Thyroid gland (tissue), 4 donors: Measurements from ENCODE around the gene NTNG1. TPM values are rescaled to one million over a fixed set of nuclear protein-coding genes. Genes with fewer than 3 reads are reported as not detected.

Experiments used
- DNase-seq, 2 donors: peaks; one replicate each; pipeline ENCODE4 v3.0.0-alpha.2; 2019
- H3K27ac ChIP-seq, 3 donors: fragments of 200-600 bp; sonication (generic); 1 replicate in 2 of 3; 2 replicates in 1 of 3; pipeline ENCODE4 v1.5.1; 2016 to 2019; ENCODE audit warnings: mild to moderate bottlenecking in 1 of 3, moderate library complexity in 1 of 3
- H3K27me3 ChIP-seq: fragments of 200-600 bp; sonication (generic); one replicate; pipeline ENCODE4 v1.5.1; 2019
- H3K36me3 ChIP-seq, 2 donors: fragments of 200-600 bp; sonication (generic); one replicate each; pipeline ENCODE4 v1.5.1; 2016 to 2019
- H3K4me1 ChIP-seq, 2 donors: fragments of 200-600 bp; sonication (generic); one replicate each; pipeline ENCODE4 v1.5.1; 2017 to 2019
- H3K4me3 ChIP-seq, 3 donors: fragments of 200-600 bp; sonication (generic); replicated peaks in 1 of 3; 1 replicate in 2 of 3; 2 replicates in 1 of 3; pipeline ENCODE4 v1.5.1; 2016; ENCODE audit warnings: mild to moderate bottlenecking in 1 of 3
- H3K9me3 ChIP-seq: fragments of 200-600 bp; sonication (generic); one replicate; pipeline ENCODE4 v1.5.1; 2017
- CTCF ChIP-seq, 6 experiments: fragments of 200-600 bp in 3 of 6; fragments of 450-650 bp in 3 of 6; sonication (generic) in 3 of 6; IDR thresholded peaks; one replicate each; pipeline ENCODE4 v1.5.1; 2016 to 2019; ENCODE audit warnings: antibody characterized with exemption in 6 of 6, mild to moderate bottlenecking in 2 of 6, inconsistent platforms in 1 of 6, moderate library complexity in 1 of 6
- POLR2A ChIP-seq, 2 donors: fragments of 450-650 bp; IDR thresholded peaks; one replicate each; pipeline ENCODE4 v1.6.1; 2017; ENCODE audit warnings: antibody characterized with exemption in 2 of 2, mild to moderate bottlenecking in 2 of 2, moderate library complexity in 1 of 2
- WGBS, 2 donors: methylation state at CpG; one replicate each; pipeline ENCODE4 v1.1.5; 2017; 5-methylcytosine and 5-hydroxymethylcytosine counted together
- intact Hi-C: fragments of 100-400 bp; cut with DNase I; formaldehyde crosslinking; loops from one replicate; pipeline ENCODE4 v1.15.1; 2023
- total RNA-seq, 4 donors: library from RNA; depleted of rRNA; stranded (reverse); fragments of >200 nt; gene quantifications; one replicate each; pipeline ENCODE4 v1.2.3, GENCODE V29; 2016

Gene NTNG1
- total RNA-seq, 4 donors from 2014 or later = 0.33 to 0.56 (median 0.54) TPM; not detected in 1

GRCh38 chr1:107252271-107252670 is 111.4 kb downstream of the NTNG1 start:
- intact Hi-C loops = no loop called here
- WGBS, 2 donors = 80 to 87% methylated on average over 2 of the region's 2 CpGs
- Histone ChIP-seq H3K27ac (no peak overlapping the region), H3K4me3 (no peak overlapping the region), H3K4me1 (no peaks in the 10 kb centered on the region), H3K36me3 (no peaks in the 10 kb centered on the region), H3K9me3 (no peaks in the 10 kb centered on the region), H3K27me3 (no peaks in the 10 kb centered on the region)
- no peak for DNase-seq
- TF ChIP-seq POLR2A (IDR thresholded peaks at IDR 0.05) (no peak), CTCF (IDR thresholded peaks at IDR 0.05) (no peak)

- H3K36me3 ChIP-seq = no peaks in the 10 kb centered on the region
- no peaks in the 10 kb centered on the region for H3K4me1 ChIP-seq
- intact Hi-C loops = no loop called here
- H3K4me3 ChIP-seq = no peak overlapping the region
- 54 to 70% methylated on average over 5 of the region's 5 CpGs for WGBS, 2 donors
- H3K27me3 ChIP-seq = no peaks in the 10 kb centered on the region
- no peak for TF ChIP-seq CTCF (IDR thresholded peaks at IDR 0.05)
- TF ChIP-seq POLR2A (IDR thresholded peaks at IDR 0.05) = no peak
- no peak for DNase-seq
- H3K27ac ChIP-seq = no peak overlapping the region
- no peaks in the 10 kb centered on the region for H3K9me3 ChIP-seq
Observed at GRCh38 chr1:107254306-107254705, 113.5 kb downstream of the NTNG1 start.

GRCh38 chr1:107255469-107255868 is 114.6 kb downstream of the NTNG1 start:
- Histone ChIP-seq H3K9me3 (no peaks in the 10 kb centered on the region), H3K36me3 (no peaks in the 10 kb centered on the region), H3K27me3 (no peaks in the 10 kb centered on the region), H3K4me3 (no peak overlapping the region), H3K4me1 (no peaks in the 10 kb centered on the region), H3K27ac (no peak overlapping the region)
- DNase-seq = no peak
- WGBS, 2 donors = 54% methylated on average over 3 of the region's 3 CpGs
- intact Hi-C loops = no loop called here
- no peak for TF ChIP-seq POLR2A (IDR thresholded peaks at IDR 0.05)
- TF ChIP-seq CTCF (IDR thresholded peaks at IDR 0.05) = no peak

- Histone ChIP-seq H3K27ac (no peak overlapping the region), H3K4me3 (no peak overlapping the region), H3K4me1 (no peaks in the 10 kb centered on the region), H3K36me3 (no peaks in the 10 kb centered on the region), H3K27me3 (no peaks in the 10 kb centered on the region), H3K9me3 (no peaks in the 10 kb centered on the region)
- WGBS, 2 donors = 93% methylated on average over 5 of the region's 5 CpGs
- intact Hi-C loops = no loop called here
- DNase-seq = no peak
- TF ChIP-seq POLR2A (IDR thresholded peaks at IDR 0.05) (no peak), CTCF (IDR thresholded peaks at IDR 0.05) (no peak)
Observed at GRCh38 chr1:107262467-107263286, 121.8 kb downstream of the NTNG1 start.

GRCh38 chr1:107263291-107263915 is 122.6 kb downstream of the NTNG1 start:
- DNase-seq = no peak
- no peaks in the 10 kb centered on the region for H3K4me1 ChIP-seq
- intact Hi-C loops = no loop called here
- H3K27me3 ChIP-seq = no peaks in the 10 kb centered on the region
- H3K4me3 ChIP-seq = no peak overlapping the region
- no peak for TF ChIP-seq POLR2A (IDR thresholded peaks at IDR 0.05)
- TF ChIP-seq CTCF (IDR thresholded peaks at IDR 0.05) = no peak
- H3K36me3 ChIP-seq = no peaks in the 10 kb centered on the region
- 80 to 85% methylated on average over 1 of the region's 1 CpG for WGBS, 2 donors
- H3K9me3 ChIP-seq = no peaks in the 10 kb centered on the region
- H3K27ac ChIP-seq = no peak overlapping the region
